Brain microvascular endothelial cell (primary cell): ENCODE measurements around the gene MYO10.

Experiments used
- DNase-seq: peaks from one replicate; pipeline ENCODE4 v3.0.0-alpha.2; 2020
- H3K27ac ChIP-seq: fragments of 250-450 bp; sonication (Bioruptor Pico); 2 replicates; pipeline ENCODE4 v1.5.1; 2020; ENCODE audit warnings: mild to moderate bottlenecking, moderate library complexity
- H3K27me3 ChIP-seq: fragments of 250-450 bp; sonication (Bioruptor Pico); replicated peaks from 2 replicates; pipeline ENCODE4 v1.5.1; 2020; ENCODE audit warnings: mild to moderate bottlenecking
- H3K36me3 ChIP-seq: fragments of 250-450 bp; sonication (Bioruptor Pico); replicated peaks from 2 replicates; pipeline ENCODE4 v1.5.1; 2020; ENCODE audit warnings: mild to moderate bottlenecking
- H3K4me3 ChIP-seq: 2 replicates; pipeline ENCODE4 v1.5.1; 2011; ENCODE audit warnings: low read depth, mild to moderate bottlenecking, control low read depth, low read length, moderate library complexity
- in situ Hi-C: cut with HindIII; loops from 2 replicates; pipeline ENCODE4 v1.10.0; 2017; ENCODE audit warnings: low sequenced_read_pairs, low pct_ligation_motif_present
- TF ChIP-seq, protein P1 (sequence below): IDR thresholded peaks from 2 replicates; pipeline ENCODE4 v1.5.1; 2011; ENCODE audit warnings: low read depth, mild to moderate bottlenecking, moderate library complexity, low read length, control low read depth, inconsistent platforms; ENCODE audit errors: missing control alignments

The MYO10 gene

DNA sequence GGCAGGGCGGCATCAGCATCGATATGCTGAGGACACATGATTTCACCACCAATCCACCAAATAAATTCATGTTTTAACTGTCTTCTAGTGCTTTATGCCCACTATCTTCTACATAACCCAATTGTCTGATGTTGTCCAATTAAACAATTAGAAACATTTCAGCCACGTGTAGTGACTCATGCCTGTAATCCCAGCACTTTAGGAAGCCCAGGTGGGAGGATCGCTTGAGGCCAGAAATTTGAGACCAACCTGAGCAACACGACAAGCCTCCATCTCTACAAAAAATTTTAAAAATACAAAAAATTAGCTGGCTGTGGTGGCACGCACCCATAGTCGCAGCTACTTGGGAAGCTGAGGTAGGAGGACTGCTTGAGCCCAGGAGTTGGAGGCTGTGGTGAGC is 128.1 kb downstream of the MYO10 start:
- DNase-seq: no peak
- H3K27me3 ChIP-seq: no peaks in the 10 kb centered on the region
- in situ Hi-C loops: no loop called here
- H3K27ac ChIP-seq: no peak overlapping the region
- no peak overlapping the region for H3K4me3 ChIP-seq
- TF ChIP-seq, protein P1, sequence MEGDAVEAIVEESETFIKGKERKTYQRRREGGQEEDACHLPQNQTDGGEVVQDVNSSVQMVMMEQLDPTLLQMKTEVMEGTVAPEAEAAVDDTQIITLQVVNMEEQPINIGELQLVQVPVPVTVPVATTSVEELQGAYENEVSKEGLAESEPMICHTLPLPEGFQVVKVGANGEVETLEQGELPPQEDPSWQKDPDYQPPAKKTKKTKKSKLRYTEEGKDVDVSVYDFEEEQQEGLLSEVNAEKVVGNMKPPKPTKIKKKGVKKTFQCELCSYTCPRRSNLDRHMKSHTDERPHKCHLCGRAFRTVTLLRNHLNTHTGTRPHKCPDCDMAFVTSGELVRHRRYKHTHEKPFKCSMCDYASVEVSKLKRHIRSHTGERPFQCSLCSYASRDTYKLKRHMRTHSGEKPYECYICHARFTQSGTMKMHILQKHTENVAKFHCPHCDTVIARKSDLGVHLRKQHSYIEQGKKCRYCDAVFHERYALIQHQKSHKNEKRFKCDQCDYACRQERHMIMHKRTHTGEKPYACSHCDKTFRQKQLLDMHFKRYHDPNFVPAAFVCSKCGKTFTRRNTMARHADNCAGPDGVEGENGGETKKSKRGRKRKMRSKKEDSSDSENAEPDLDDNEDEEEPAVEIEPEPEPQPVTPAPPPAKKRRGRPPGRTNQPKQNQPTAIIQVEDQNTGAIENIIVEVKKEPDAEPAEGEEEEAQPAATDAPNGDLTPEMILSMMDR: no peak
- H3K36me3 ChIP-seq: no peaks in the 10 kb centered on the region

DNA sequence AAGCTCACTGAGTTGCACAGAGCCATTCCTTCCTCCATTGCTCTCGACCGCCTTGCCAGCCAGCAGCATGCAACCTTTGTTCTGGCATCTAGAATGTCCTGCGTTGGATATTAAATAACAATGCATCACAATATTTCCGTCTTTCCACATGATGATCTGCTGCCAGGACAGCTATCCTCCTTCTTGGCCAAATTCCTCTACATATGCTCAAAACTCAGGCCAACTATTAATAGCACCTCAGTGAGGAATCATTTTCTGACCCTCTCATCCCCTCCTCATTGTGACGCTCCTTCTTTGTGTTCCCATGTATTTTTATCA is 128.6 kb downstream of the MYO10 start:
- in situ Hi-C loops: no loop called here
- Histone ChIP-seq H3K36me3 (no peaks in the 10 kb centered on the region), H3K4me3 (no peak overlapping the region), H3K27me3 (no peaks in the 10 kb centered on the region), H3K27ac (no peak overlapping the region)
- DNase-seq: no peak
- TF ChIP-seq, protein P1: no peak

DNA sequence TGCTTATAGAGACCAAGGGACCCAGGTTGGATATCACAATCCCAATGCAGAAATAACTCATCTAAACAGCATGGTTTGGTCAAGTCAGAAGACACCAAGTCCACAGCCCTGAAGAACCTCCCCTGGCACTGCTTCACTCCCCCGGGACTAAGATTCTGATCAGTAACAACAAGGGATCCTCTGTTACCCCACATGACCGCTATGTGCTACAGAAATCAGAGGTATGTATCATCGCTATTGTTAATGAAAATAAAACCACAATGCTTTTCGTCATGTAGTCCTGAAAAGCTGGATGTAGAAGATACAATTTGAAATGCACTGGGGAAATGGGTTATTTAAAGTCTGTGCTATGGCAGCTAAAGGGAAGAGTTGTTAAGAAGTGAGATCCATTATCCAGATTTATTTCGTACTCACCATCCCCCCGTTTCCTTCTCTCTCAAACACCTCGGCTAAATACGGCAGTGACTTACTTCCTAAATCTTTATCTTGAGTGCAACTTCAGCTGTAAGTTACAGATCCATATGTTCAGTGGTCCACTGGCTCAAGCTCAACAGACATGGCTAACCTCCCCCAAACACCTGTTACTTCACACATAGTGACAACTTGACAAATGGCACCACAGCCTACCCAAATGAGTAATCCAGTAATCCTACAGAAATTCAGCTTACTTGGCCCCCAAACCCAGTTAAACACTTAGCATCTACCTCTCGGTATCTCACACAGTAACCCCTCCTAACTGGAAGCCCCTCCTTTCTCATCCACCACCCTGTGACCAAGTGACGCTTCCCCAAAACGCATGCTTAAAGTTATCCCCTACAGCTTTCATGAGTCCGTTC is 129.2 kb downstream of the MYO10 start:
- no peak for DNase-seq
- Histone ChIP-seq H3K27me3 (no peaks in the 10 kb centered on the region), H3K4me3 (no peak overlapping the region), H3K36me3 (no peaks in the 10 kb centered on the region), H3K27ac (no peak overlapping the region)
- in situ Hi-C loops: no loop called here
- TF ChIP-seq, protein P1: no peak

DNA sequence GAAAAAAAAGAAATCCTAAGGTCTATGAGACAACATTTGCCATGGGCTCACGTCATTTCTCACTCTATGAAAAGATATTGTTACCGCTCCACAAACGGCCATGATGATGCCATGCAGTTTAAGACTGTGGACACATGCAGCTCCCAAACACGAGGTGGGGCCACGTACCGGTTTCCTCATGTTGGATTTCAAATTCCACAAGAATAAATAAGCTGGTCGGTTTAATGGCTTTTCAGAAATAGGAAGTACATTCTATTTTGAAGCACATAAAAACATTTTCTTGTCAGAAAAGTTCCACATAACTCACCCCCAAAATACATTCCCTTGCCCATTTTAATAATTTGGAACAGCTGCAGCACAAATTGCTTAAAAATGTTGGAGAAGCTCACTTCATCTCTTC is 130.6 kb downstream of the MYO10 start:
- DNase-seq: no peak
- H3K4me3 ChIP-seq: no peak overlapping the region
- H3K36me3 ChIP-seq: no peaks in the 10 kb centered on the region
- no peaks in the 10 kb centered on the region for H3K27me3 ChIP-seq
- in situ Hi-C loops: no loop called here
- no peak overlapping the region for H3K27ac ChIP-seq
- TF ChIP-seq, protein P1: no peak

DNA sequence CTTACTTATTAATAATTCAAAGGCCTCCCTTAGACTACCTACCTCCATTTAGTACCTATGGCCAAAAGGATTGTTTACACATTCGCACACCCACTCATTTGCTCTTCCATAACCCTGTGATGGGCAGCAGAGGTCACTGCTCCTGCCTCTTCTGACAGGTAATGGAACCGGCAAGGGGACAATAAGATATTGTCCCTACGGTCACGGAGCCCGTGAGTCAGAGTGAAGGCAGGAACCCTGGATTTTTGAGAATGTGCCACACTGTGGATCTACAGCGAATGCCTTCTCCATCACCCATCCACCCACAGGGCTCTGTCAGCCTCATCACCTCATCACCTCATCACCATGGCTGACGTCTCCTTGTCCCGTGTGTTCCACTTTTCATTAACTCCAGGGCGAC is 132.3 kb downstream of the MYO10 start:
- in situ Hi-C loops: no loop called here
- H3K27ac ChIP-seq: no peak overlapping the region

More for the DNA sequence above, 132.3 kb downstream of the MYO10 start:
- H3K27me3 ChIP-seq: no peaks in the 10 kb centered on the region
- TF ChIP-seq, protein P1: no peak
- no peaks in the 10 kb centered on the region for H3K36me3 ChIP-seq
- H3K4me3 ChIP-seq: no peak overlapping the region
- DNase-seq: no peak
